WERI-Rb-1 (cell line): ENCODE results near the gene DTL.
"Not testable (repeated sequence)": the region's sequence is repeated elsewhere in the genome, so short reads cannot be mapped to it uniquely, and the experiment has no call there.

ENCODE experiments used
- DNase-seq: peaks from one replicate; pipeline ENCODE4 v3.0.0-alpha.2; 2020
- H3K27ac ChIP-seq: fragments of 250-450 bp; sonication (Bioruptor Pico); 2 replicates; pipeline ENCODE4 v1.5.1; 2020; ENCODE audit warnings: mild to moderate bottlenecking, moderate library complexity
- H3K27me3 ChIP-seq: fragments of 250-450 bp; sonication (Bioruptor Pico); 2 replicates; pipeline ENCODE4 v1.5.1; 2021; ENCODE audit warnings: mild to moderate bottlenecking, low read depth, moderate library complexity; ENCODE audit not compliant: insufficient read depth, severe bottlenecking
- H3K36me3 ChIP-seq: fragments of 250-450 bp; sonication (Bioruptor Pico); 2 replicates; pipeline ENCODE4 v1.5.1; 2020; ENCODE audit warnings: mild to moderate bottlenecking, moderate library complexity
- H3K4me3 ChIP-seq: 2 replicates; pipeline ENCODE4 v1.5.1; 2011; ENCODE audit warnings: low read depth, mild to moderate bottlenecking, control low read depth, low read length
- H3K9me3 ChIP-seq: fragments of 250-450 bp; sonication (Bioruptor Pico); 2 replicates; pipeline ENCODE4 v1.5.1; 2021; ENCODE audit warnings: mild to moderate bottlenecking, moderate library complexity; ENCODE audit not compliant: severe bottlenecking
- TF ChIP-seq, protein P1 (sequence below): IDR thresholded peaks from 2 replicates; pipeline ENCODE4 v1.5.1; 2011; ENCODE audit warnings: low read depth, mild to moderate bottlenecking, control low read depth, inconsistent platforms, low read length

Gene DTL

GRCh38 chr1:212035123-212035834 lies at the start of gene DTL, which contains the start of gene INTS7:
Gene DTL (plus strand): TSS chr1:212035748. CDS start chr1:212035891, 143 bp downstream.
Gene INTS7 (minus strand): TSS chr1:212035557. CDS start chr1:212035437, 120 bp downstream.
- peak within 1 kb of the TSS; percentile 96 for H3K27ac ChIP-seq
- H3K27me3 ChIP-seq, result no peaks in the 10 kb centered on the region
- TF ChIP-seq, protein P1, sequence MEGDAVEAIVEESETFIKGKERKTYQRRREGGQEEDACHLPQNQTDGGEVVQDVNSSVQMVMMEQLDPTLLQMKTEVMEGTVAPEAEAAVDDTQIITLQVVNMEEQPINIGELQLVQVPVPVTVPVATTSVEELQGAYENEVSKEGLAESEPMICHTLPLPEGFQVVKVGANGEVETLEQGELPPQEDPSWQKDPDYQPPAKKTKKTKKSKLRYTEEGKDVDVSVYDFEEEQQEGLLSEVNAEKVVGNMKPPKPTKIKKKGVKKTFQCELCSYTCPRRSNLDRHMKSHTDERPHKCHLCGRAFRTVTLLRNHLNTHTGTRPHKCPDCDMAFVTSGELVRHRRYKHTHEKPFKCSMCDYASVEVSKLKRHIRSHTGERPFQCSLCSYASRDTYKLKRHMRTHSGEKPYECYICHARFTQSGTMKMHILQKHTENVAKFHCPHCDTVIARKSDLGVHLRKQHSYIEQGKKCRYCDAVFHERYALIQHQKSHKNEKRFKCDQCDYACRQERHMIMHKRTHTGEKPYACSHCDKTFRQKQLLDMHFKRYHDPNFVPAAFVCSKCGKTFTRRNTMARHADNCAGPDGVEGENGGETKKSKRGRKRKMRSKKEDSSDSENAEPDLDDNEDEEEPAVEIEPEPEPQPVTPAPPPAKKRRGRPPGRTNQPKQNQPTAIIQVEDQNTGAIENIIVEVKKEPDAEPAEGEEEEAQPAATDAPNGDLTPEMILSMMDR, result peak; percentile 95
- H3K9me3 ChIP-seq, result no peaks in the 10 kb centered on the region
- peak within 1 kb of the TSS; percentile 93 for H3K4me3 ChIP-seq
- DNase-seq, result peak; percentile 100
- H3K36me3 ChIP-seq, result peaks cover 59% of the 10 kb centered on the region

DNA sequence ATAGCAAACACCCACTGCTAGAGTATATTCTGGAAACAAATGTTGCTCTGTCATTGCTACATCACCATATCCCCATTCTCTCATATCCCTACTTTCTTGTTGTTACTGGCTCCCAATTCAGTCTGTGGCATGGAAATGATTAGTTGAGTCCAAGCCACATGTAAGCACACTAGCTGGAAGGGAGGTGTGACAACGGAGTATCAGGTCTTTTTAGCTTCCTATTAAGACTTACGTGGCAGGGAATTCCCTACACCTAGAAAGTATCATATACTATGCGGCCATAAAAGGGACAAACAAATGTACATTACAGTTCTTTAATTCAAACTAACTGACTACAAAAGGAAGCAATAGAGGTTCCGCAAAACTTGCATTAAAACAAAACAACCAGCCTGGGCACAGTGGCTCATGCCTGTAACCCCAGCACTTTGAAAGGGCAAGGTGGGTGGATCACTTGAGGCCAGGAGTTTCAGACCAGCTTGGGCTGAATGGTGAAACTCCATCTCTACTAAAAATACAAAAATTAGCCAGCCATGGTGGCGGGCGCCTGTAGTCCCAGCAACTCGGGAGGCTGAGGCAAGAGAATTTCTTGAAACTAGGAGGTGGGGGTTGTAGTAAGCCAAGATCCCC lies 48.8 kb upstream of the DTL start:
- no peak for DNase-seq
- no peak overlapping the region for H3K27ac ChIP-seq
- H3K4me3 ChIP-seq, result no peak overlapping the region
- TF ChIP-seq, protein P1, result no peak
- no peaks in the 10 kb centered on the region for H3K9me3 ChIP-seq
- H3K27me3 ChIP-seq, result no peaks in the 10 kb centered on the region
- peaks cover 58% of the 10 kb centered on the region for H3K36me3 ChIP-seq

DNA sequence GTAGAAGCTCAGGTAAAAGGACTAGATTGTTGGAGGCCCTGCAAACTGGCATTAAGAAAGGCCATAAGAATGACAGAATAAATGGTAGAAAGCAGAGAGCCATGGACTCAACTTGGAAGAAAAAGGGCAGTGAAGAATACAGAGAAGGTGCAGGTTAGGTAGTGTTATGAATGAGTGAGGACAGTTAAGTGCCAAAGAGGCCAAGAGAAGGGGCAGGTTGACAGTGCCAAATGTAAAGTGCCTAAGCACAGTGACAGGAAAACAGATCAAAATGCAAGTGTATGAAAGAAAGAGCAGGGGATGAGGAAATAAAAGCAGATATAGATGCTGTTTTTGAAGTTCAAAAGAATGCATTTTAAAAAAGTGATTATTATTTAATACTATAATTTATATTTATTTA lies 43.9 kb upstream of the DTL start:
- H3K9me3 ChIP-seq, result no peaks in the 10 kb centered on the region
- no peak for DNase-seq
- TF ChIP-seq, protein P1, result no peak
- no peak overlapping the region for H3K27ac ChIP-seq
- no peak overlapping the region for H3K4me3 ChIP-seq
- H3K27me3 ChIP-seq, result no peaks in the 10 kb centered on the region
- H3K36me3 ChIP-seq, result peaks cover 28% of the 10 kb centered on the region

DNA sequence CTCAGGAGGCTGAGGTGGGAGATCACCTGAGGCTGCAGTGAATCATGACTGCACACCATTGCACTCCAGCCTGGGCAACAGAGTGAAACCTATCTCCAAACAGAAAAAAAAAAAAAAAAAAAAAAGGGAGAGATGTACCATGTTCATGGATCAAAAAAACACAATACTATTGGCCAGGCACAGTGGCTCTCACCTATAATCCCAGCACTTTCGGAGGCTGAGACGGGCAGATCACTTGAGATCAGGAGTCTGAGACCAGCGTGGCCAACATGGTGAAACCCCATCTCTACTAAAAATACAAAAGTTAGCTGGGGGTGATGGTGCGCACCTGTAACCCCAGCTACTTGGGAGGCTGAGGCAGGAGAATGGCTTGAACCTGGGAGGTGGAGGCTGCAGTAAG lies 38.1 kb upstream of the DTL start:
- peaks cover 47% of the 10 kb centered on the region for H3K36me3 ChIP-seq
- H3K9me3 ChIP-seq, H3K27me3 ChIP-seq, DNase-seq, H3K27ac ChIP-seq, H3K4me3 ChIP-seq: not testable (repeated sequence)

GRCh38 chr1:212002536-212002935 lies 33.0 kb upstream of the DTL start:
- peak; percentile 43 for DNase-seq
- no peak overlapping the region for H3K4me3 ChIP-seq
- H3K36me3 ChIP-seq, result peaks cover 63% of the 10 kb centered on the region
- H3K9me3 ChIP-seq, result no peaks in the 10 kb centered on the region
- no peaks in the 10 kb centered on the region for H3K27me3 ChIP-seq
- TF ChIP-seq, protein P1, result no peak
- no peak overlapping the region for H3K27ac ChIP-seq

DNA sequence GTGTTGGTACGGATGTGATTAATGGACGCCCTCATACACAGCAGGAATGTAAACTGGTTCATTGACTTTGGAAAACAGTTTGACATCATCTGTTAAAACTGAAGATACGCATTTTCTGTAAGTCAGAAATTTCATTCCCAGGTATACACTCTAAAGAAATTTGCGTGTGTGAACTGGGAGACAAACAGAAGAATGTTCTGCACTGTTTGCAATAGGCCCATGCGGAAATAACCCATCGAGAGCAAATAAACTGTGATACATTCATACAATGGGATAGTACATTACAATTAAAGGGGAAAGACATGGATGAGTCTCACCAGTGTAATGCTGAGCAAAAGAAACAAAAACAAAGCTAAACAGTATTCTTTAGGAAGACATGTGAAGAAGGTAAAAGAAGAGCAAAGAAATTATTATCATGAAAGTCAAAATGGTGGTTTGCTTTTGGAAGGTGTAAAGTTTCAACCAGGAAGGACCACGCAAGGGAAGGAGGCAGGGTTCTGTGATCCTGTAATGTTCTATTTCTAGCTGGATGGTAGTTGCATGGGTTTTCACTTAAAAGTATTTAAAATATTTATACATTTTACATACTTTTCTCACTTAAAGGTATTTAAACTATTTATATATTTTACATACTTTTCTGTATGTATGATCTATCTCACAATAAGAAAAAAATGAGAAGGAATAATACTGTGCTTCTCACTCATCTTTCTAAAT lies 30.5 kb upstream of the DTL start:
- no peak for DNase-seq
- TF ChIP-seq, protein P1, result no peak
- Histone ChIP-seq H3K36me3 (peaks cover 66% of the 10 kb centered on the region), H3K27me3 (no peaks in the 10 kb centered on the region), H3K9me3 (no peaks in the 10 kb centered on the region), H3K4me3 (no peak overlapping the region), H3K27ac (no peak overlapping the region)
